Thymus (tissue), 11 donors: Measurements from ENCODE around the gene OTUD1. TPM values are rescaled to one million over a fixed set of nuclear protein-coding genes. Genes with fewer than 3 reads are reported as not detected.

Source experiments
- DNase-seq, 9 donors: peaks; one replicate each; pipeline ENCODE4 v3.0.0-alpha.2; 2013; ENCODE audit warnings: low spot score in 9 of 9, low read depth in 6 of 9, missing footprints in 1 of 9
- H3K27ac ChIP-seq, 2 donors: one replicate each; pipeline ENCODE4 v1.5.1; 2013; ENCODE audit warnings: control low read depth in 1 of 2, low read depth in 1 of 2, low read length in 1 of 2, mild to moderate bottlenecking in 1 of 2, moderate library complexity in 1 of 2
- H3K27me3 ChIP-seq, 2 donors: one replicate each; pipeline ENCODE4 v1.5.1; 2013; ENCODE audit warnings: low read length in 1 of 2; ENCODE audit not compliant: control insufficient read depth in 2 of 2, insufficient read depth in 1 of 2
- H3K36me3 ChIP-seq, 2 donors: one replicate each; pipeline ENCODE4 v1.5.1; 2013; ENCODE audit warnings: low read length in 1 of 2, mild to moderate bottlenecking in 1 of 2, moderate library complexity in 1 of 2; ENCODE audit not compliant: control insufficient read depth in 2 of 2, insufficient read depth in 2 of 2
- H3K4me1 ChIP-seq, 2 donors: one replicate each; pipeline ENCODE4 v1.5.1; 2013; ENCODE audit warnings: low read length in 2 of 2; ENCODE audit not compliant: control insufficient read depth in 2 of 2, insufficient read depth in 2 of 2
- H3K4me3 ChIP-seq, 2 donors: one replicate each; pipeline ENCODE4 v1.5.1; 2013; ENCODE audit warnings: low read length in 2 of 2, control low read depth in 1 of 2, mild to moderate bottlenecking in 1 of 2
- H3K9me3 ChIP-seq, 2 donors: one replicate each; pipeline ENCODE4 v1.5.1; 2013; ENCODE audit warnings: low read length in 1 of 2, mild to moderate bottlenecking in 1 of 2; ENCODE audit not compliant: control insufficient read depth in 2 of 2, insufficient read depth in 1 of 2
- WGBS: extraction: QIAGEN DNeasy Blood & Tissue Kit; methylation state at CpG from one replicate; pipeline ENCODE4 v1.1.7; 2013; 5-methylcytosine and 5-hydroxymethylcytosine counted together
- polyA plus RNA-seq: library from polyadenylated mRNA; stranded (reverse); fragments of 200-250 nt; gene quantifications from one replicate; pipeline ENCODE4 v1.2.3, GENCODE V29; 2013
- total RNA-seq: library from RNA; stranded (reverse); fragments of 120-200 nt; gene quantifications from one replicate; pipeline ENCODE4 v1.2.4, GENCODE V29; 2013
- donor health status: healthy.

The OTUD1 gene
- total and polyA plus RNA-seq, 2 donors: 3.8 to 15.0 TPM

DNA sequence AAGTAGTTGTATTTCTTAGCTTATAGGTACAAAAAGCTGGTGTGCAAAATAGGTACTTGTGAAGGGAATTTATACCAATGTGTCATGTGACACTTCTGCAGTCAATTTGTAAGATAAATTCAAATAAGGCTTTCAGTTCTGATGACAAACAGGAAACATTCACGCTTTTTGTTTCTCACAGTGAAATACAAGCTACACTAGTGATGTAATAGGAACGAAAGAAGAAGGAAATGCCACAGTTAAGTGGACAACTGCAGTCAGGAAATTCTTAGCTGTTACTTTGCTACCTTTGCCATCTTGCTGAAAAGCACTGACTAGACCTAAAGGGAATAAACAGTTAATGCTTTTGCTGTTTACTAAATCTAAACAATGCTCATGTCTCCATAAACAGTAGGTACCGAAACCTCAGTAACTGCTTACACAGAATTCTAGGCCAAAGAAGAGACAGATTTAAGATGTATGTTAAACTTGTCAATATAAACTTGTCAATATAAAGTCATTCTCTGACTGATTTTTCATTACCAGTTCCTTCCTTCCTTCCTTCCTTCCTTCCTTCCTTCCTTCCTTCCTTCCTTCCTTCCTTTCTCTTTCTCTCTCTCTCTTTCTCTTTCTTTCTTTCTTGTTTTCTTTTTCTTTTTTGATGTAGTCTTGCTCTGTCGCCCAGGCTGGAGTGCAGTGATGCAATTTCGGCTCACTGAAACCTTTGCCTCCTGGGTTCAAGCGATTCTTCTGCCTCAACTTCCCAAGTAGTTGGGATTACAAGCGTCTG is 10.1 kb downstream of the OTUD1 start:
- Histone ChIP-seq H3K9me3 (peaks cover 0 to 3% of the 10 kb centered on the region in 2 donors), H3K36me3 (no peaks in the 10 kb centered on the region), H3K27ac (no peak overlapping the region), H3K4me3 (no peak overlapping the region), H3K27me3 (no peaks in the 10 kb centered on the region), H3K4me1 (no peaks in the 10 kb centered on the region)
- DNase-seq: peak in 1 of 9 donors; percentile 40
- WGBS: 76% methylated on average over 7 of the region's 7 CpGs

DNA sequence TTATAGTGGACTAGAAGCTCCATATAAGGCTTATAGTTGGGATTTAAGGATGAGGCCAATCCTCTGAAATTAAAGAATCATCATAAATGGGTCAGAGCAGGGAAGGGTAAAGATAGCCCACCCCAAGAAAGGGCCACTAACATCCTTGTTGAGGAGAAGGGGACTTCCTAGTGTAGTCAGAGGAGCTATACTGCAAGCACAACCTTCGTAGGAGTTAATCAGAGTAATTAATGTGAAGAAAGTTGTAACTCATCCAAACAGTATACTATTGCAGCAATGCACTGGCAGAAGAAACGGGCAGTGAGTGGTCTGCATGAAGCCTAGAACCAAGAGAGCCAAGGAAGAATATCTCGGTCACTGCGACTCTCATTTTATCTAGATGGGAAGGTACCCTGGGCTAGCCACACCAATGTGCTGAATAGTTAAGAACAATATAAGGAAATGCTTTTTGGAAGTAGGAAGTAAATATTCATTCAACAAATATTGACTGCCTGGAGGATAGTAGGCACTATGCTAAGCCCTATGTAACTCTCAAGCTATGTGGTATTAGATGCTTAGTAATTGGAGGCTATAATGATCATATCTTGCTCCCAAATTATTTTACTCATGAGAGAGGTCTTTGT is 13.3 kb downstream of the OTUD1 start:
- no peak overlapping the region for H3K27ac ChIP-seq
- H3K9me3 ChIP-seq: peaks cover 0 to 3% of the 10 kb centered on the region in 2 donors
- no peak for DNase-seq
- H3K27me3 ChIP-seq: no peaks in the 10 kb centered on the region
- H3K4me1 ChIP-seq: no peaks in the 10 kb centered on the region
- 97% methylated on average over 4 of the region's 4 CpGs for WGBS
- H3K4me3 ChIP-seq: no peak overlapping the region
- H3K36me3 ChIP-seq: no peaks in the 10 kb centered on the region

DNA sequence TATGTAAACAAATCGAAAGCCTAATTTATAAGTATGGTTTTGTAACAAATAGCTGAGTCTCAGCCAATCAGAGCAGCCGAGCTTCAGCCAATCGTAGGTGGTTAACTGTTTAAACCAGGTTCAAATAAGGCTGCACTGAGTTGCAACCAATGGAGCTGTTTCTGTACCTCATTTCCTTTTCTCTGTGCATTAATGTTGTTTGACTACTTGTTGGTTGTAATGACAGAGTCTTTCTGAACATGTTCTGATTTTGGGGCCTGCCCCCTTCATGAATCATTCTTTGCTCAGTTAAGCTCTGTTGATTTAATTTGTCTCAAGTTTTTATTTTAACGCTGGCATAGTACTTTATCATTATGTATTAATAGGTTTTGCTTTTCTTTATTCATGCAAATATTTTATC is 14.6 kb downstream of the OTUD1 start:
- Histone ChIP-seq H3K27me3 (no peaks in the 10 kb centered on the region), H3K36me3 (no peaks in the 10 kb centered on the region), H3K4me3 (no peak overlapping the region), H3K4me1 (no peaks in the 10 kb centered on the region), H3K9me3 (peaks cover 0 to 3% of the 10 kb centered on the region in 2 donors), H3K27ac (no peak overlapping the region)
- no peak for DNase-seq
- 98% methylated on average over 4 of the region's 4 CpGs for WGBS

DNA sequence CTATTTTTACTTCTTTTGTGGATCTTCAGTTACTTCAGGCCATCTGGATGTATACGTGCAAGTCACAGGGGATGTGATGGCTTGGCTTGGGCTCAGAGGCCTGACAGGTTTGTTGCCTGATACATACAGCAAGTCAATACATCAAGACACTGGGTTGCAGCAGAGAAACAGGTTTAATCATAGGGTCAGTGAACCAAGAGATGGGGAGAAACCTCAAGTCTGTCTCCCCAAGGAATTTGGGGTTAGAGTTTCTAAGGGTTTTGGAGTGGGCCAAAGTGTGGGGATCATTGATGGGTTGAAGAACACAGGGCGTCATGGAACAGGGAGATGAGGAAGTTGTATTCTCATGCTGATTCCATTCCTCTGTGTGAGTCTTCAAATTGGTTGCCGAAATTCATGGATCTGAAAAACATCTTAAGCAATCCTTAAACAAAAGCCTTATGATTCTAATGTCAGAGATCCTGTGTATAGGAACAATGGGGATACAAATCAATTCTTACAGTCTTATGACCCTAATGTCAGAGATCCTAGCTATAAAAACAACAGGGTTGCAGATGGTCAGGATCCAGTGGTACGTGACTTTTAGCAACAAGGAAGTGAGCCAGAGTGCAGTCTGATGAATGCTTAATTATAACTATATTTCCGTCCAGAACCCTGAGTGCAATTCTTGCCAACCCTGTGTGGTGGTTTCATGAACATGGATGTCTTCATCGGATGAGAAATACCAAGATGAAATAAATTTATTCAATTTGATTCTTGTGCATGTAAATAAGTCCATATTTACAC is 18.9 kb downstream of the OTUD1 start:
- no peak overlapping the region for H3K4me3 ChIP-seq
- H3K27ac ChIP-seq: no peak overlapping the region
- no peak for DNase-seq
- H3K27me3 ChIP-seq: no peaks in the 10 kb centered on the region
- H3K4me1 ChIP-seq: no peaks in the 10 kb centered on the region
- WGBS: 95% methylated on average over 6 of the region's 6 CpGs
- no peaks in the 10 kb centered on the region for H3K9me3 ChIP-seq
- no peaks in the 10 kb centered on the region for H3K36me3 ChIP-seq

DNA sequence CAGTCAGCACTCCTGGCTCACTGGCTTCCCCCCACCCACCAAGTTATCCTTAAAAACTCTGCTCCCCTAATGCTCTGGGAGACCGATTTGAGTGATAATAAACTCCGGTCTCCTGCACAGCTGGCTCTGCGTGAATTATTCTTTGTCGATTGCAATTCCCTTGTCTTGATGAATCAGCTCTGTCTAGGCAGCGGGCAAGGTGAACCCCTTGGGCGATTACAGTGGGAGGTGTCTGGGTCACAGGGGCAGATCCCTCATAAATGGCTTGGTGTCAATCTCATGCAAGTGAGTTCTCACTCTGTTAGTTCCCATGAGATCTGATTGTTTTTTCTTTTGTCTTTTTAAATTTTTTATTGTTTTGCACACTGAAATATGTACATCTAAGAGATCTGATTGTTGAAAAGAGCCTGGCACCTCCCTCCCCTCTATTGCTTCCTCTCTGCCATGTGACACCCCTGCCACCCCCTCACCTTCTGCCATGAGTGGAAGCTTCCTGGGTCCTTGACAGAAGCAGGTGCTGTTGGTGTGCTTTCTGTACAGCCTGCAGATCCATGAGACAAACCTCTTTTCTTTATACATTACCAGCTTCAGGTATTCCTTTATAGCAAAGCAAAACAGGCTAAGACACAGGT is 20.5 kb downstream of the OTUD1 start:
- 97% methylated on average over 6 of the region's 6 CpGs for WGBS
- Histone ChIP-seq H3K36me3 (no peaks in the 10 kb centered on the region), H3K9me3 (no peaks in the 10 kb centered on the region), H3K27me3 (no peaks in the 10 kb centered on the region), H3K4me3 (no peak overlapping the region), H3K27ac (no peak overlapping the region), H3K4me1 (no peaks in the 10 kb centered on the region)
- no peak for DNase-seq

DNA sequence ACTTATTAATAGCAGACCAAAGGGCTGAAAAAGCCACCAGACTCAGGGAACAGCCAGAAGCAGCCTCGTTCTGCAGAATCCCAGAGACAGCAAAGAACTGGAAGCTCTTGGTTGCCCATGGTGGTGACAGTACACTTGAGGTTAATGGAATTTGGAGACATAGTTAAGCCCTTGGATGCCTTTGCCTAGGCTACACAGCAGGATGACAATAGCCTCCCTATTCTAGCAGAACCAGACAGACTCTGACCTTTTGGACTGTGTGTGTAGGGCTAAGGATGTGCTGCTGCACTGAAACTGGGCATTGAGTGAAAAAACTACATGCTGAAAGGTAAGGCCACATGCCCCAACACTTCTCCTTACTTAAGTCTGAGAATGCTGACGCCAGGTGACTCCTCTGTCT is 22.7 kb downstream of the OTUD1 start:
- Histone ChIP-seq H3K4me3 (no peak overlapping the region), H3K27me3 (no peaks in the 10 kb centered on the region), H3K27ac (no peak overlapping the region), H3K4me1 (no peaks in the 10 kb centered on the region), H3K9me3 (no peaks in the 10 kb centered on the region), H3K36me3 (no peaks in the 10 kb centered on the region)
- no peak for DNase-seq
- 95% methylated on average over 2 of the region's 2 CpGs for WGBS

DNA sequence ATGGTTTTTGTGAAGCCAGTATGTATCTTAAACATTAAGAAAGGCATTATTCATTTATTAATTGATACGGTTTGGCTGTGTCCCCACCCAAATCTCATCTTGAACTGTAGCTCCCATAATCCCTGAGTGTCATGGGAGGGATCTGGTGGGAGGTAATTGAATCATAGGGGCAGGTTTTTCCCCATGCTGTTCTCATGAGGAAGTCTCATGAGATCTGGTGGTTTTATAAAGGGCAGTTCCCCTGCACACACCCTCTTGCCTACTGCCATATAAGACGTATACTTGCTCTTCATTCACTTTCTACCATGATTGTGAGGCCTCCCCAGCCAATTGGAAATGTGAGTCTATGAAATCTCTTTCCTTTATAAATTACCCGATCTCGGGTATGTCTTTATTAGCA is 28.1 kb downstream of the OTUD1 start:
- Histone ChIP-seq H3K4me3 (no peak overlapping the region), H3K27me3 (no peaks in the 10 kb centered on the region), H3K9me3 (no peaks in the 10 kb centered on the region), H3K36me3 (no peaks in the 10 kb centered on the region), H3K4me1 (no peaks in the 10 kb centered on the region), H3K27ac (no peak overlapping the region)
- 93% methylated on average over 4 of the region's 4 CpGs for WGBS
- DNase-seq: no peak

DNA sequence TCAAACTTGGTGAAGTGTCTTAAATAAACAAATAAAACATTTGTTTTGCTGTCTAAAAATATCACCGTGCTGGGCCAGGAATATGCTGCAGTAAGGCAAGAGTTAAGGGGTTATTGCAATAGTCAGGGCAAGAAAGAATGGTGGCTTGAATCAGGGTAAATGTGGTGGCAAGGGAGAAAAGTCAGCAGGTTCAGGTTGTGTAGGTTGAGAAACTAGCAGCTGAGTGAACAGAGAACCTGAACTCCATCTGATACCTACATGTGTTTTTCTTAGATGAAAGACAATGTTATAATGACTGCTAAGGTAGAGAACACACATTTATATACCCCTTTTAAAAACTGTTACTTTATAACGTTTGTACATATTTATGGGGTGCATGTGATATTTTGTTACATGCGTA is 28.7 kb downstream of the OTUD1 start:
- Histone ChIP-seq H3K9me3 (no peaks in the 10 kb centered on the region), H3K27ac (no peak overlapping the region), H3K27me3 (no peaks in the 10 kb centered on the region), H3K36me3 (no peaks in the 10 kb centered on the region), H3K4me3 (no peak overlapping the region), H3K4me1 (no peaks in the 10 kb centered on the region)
- 99% methylated on average over 3 of the region's 3 CpGs for WGBS
- no peak for DNase-seq
